HuH-7.5 (cell line): Measurements from ENCODE around the gene PRDM5.
"Not testable (repeated sequence)": the region's sequence is repeated elsewhere in the genome, so short reads cannot be mapped to it uniquely, and the experiment has no call there.

Experiments
- DNase-seq: peaks from one replicate; pipeline ENCODE4 v3.0.0; 2011; ENCODE audit warnings: low spot score

PRDM5 gene

GRCh38 chr4:120703908-120704307, 218.6 kb downstream of the PRDM5 start:
- DNase-seq: no peak

- no peak for DNase-seq
Observed at GRCh38 chr4:120699354-120699753, 223.2 kb downstream of the PRDM5 start.

GRCh38 chr4:120694973-120695372, 227.6 kb downstream of the PRDM5 start:
- DNase-seq: no peak

GRCh38 chr4:120693816-120694215, 228.7 kb downstream of the PRDM5 start:
- DNase-seq: no peak

- no peak for DNase-seq
Observed at GRCh38 chr4:120692964-120693363, 229.6 kb downstream of the PRDM5 start.

- DNase-seq: no peak
Observed at GRCh38 chr4:120691536-120691935, 231.0 kb downstream of the PRDM5 start.

GRCh38 chr4:120691106-120691505, 231.4 kb downstream of the PRDM5 start:
- DNase-seq: no peak

GRCh38 chr4:120688791-120689190, 233.7 kb downstream of the PRDM5 start:
- DNase-seq: no peak

- DNase-seq: no peak
Observed at GRCh38 chr4:120685756-120686278, 236.7 kb downstream of the PRDM5 start.

- DNase-seq: no peak
Observed at GRCh38 chr4:120683897-120684540, 238.5 kb downstream of the PRDM5 start.

- no peak for DNase-seq
Observed at GRCh38 chr4:120682981-120683380, 239.5 kb downstream of the PRDM5 start.

GRCh38 chr4:120680647-120681228, 241.8 kb downstream of the PRDM5 start:
- no peak for DNase-seq

GRCh38 chr4:120673696-120674095, 248.8 kb downstream of the PRDM5 start:
- DNase-seq: no peak

GRCh38 chr4:120672558-120673147, 249.9 kb downstream of the PRDM5 start:
- DNase-seq: no peak

- no peak for DNase-seq
Observed at GRCh38 chr4:120672076-120672475, 250.4 kb downstream of the PRDM5 start.

- no peak for DNase-seq
Observed at GRCh38 chr4:120671538-120671937, 251.0 kb downstream of the PRDM5 start.

GRCh38 chr4:120667102-120667501, 255.4 kb downstream of the PRDM5 start:
- DNase-seq: no peak

GRCh38 chr4:120664851-120665250, 257.7 kb downstream of the PRDM5 start:
- no peak for DNase-seq

GRCh38 chr4:120659616-120660170, 262.8 kb downstream of the PRDM5 start:
- DNase-seq: no peak

- DNase-seq: no peak
Observed at GRCh38 chr4:120658772-120659171, 263.8 kb downstream of the PRDM5 start.

- no peak for DNase-seq
Observed at GRCh38 chr4:120653804-120654573, 268.5 kb downstream of the PRDM5 start.

- not testable (repeated sequence) for DNase-seq
Observed at GRCh38 chr4:120648336-120648735, 274.2 kb downstream of the PRDM5 start.
